ENCODE results near the gene TMEM117. TPM values are rescaled to one million over a fixed set of nuclear protein-coding genes. Genes with fewer than 3 reads are reported as not detected.

TMEM117 gene
- total RNA-seq, 1 donor from 2014 or later = 24.8 TPM

DNA sequence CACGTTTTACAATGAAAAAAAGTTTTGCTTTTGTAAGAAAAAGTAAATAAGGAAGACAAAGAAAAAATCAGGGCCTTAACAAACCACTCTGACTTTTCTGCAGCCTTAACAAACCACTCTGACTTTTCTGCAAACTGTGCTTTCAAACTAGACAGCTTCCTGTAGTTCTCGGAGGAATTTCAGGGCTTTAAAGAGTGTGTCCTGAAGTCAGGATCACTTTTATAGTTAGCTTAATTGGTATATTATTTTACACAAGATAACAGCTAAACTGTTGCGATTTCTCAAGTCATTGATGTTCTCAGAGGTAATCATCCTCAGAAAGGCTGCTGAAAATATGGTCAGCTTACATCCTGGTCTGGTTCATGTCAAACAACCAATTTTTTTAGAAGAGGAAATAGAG lies 42.2 kb downstream of the TMEM117 start:
- ATAC-seq = no peak
- no peak for DNase-seq (ENCODE audit: low spot score)
- intact Hi-C loops (cut with DNase I) = no loop called here

DNA sequence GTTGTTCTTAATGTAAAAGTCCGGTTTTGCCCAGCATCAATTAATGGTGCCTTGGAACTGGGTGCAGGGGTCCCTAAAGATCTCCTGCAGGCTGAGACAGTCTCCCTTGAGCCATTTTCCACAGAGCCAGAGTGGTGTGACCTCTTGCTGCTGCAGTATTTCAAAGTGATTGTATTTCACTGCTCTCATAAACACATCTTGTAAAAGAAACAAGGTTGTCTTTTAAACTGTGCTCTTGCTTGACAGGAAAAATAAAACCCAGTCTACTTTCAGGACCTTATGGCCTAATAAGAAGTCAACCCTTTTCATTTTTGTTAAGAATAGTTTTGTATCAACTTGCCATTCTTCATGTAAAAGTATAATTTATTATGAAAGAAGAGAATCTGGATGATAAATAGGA lies 44.7 kb downstream of the TMEM117 start:
- ATAC-seq (no peak), DNase-seq (ENCODE audit: low spot score) (no peak)
- intact Hi-C loops (cut with DNase I) = no loop called here

DNA sequence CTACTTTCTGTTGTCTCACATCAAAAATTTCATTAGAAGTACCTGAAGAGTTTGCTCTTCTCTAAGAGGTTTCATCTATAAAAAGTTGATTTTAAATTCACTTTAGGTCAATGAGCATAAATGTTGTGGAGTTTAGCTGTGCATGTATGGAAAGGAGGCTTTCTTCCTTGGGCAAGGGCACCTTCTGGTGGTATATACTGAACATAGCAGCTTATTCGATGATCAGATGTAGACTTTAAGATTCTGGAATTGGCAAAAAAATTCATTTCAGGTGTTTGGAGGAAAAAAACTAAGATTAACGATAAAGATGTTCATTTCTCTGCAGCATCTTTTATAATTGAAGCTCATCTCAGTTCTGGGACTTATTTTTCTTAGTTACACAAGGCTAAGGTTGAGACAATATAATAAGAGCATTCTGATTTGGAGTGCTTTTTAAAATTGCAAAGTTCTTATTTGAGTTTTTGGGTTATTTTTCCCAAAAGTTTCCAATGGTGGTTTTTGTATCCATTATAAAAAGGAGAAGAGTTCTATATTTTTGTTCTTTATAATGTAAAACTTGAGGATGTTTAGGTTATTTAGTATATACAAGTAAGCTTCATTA lies 46.8 kb downstream of the TMEM117 start:
- intact Hi-C loops (cut with DNase I) = no loop called here
- no peak for ATAC-seq
- DNase-seq (ENCODE audit: low spot score) = no peak

DNA sequence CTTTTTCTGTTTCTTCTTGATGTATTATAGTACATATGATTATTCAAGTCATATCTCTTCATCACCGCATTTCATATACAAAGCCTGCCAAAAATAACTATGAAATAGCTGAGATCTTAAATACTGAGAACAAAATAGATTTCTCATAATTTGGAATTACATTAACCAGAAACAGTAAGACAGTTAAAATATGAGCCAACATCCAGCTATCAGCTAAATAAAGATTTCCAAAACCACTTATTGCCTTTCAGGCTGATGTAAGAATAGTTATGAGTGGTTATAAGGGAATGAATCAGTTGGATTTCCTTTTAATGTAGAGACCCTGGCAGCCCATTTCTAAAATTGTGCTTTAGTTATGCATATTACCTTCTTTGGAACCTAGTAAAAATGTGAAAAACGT lies 47.4 kb downstream of the TMEM117 start:
- no peak for DNase-seq (ENCODE audit: low spot score)
- no peak for ATAC-seq
- intact Hi-C loops (cut with DNase I) = no loop called here

DNA sequence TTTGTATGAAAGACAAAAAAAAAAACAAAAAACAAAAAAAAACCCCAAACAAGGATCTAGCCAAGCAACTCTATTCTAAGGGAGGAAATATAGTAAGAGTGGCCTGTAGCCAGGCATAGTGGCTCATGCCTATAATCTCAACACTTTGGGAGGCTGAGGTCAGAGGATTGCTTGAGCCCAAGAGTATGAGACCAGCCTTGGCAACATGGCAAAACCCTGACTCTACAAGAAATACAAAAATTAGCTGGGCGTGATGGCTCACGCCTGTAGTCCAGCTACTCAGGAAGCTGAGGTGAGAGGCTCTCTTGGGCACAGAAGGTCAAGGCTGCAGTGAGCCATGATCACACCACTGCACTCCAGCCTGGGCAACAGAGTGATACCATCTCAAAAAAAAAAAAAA lies 47.9 kb downstream of the TMEM117 start:
- ATAC-seq (no peak), DNase-seq (ENCODE audit: low spot score) (no peak)
- intact Hi-C loops (cut with DNase I) = no loop called here

DNA sequence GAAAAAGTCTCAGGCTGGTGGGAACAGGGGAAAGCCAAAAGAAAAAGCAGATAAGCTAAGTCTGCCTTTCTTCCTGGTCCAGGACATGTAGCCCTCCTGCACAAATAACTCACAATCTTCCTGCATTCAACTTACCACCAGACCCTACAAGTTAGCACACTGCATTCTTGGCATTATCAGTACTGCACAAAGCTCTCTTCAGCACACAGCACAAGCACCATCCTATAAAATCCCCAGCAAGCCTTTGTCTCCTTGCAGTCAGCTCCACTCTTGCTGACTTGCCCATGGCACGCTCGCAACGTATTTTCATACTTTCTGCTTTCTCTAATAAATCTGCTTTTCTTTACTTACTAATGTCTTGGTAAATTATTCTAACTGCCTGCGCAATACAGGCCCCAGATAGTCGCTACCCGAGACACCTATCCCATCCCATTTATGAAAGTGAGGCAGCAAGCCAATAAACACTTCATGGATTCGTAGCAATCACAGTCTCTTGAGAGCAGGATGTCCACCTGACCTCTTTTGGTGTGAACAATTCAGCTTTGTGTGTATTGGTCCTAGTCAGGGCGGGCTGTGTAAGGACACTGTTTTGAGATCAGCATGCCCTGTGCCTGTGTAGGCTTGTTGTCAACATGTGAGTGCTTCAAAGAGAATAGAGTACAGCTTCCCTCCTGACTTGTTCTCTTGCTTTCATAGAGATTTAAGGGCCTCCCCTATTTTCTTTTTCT lies 49.0 kb downstream of the TMEM117 start:
- intact Hi-C loops (cut with DNase I) = no loop called here
- ATAC-seq (peak; percentile 98), DNase-seq (ENCODE audit: low spot score) (no peak)

DNA sequence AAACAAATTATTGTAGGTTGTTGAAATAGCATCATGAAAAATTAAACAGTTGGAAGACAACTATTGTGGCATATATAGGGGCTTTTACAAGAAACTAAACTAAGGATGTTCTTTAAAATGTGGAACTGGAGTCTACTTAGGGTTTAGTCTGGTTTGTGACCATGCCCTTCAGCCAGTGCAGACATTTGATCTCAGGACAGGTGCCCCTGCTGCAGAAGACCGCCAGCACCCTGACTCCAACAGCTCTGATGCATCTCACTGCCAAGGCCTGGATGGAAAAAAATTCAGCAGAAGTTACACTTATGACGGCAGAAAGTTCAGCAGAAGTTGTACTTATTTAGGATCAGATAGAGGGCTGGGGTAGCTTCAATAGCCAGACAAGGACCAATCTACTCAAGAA lies 51.5 kb downstream of the TMEM117 start:
- intact Hi-C loops (cut with DNase I) = no loop called here
- no peak for ATAC-seq

DNA sequence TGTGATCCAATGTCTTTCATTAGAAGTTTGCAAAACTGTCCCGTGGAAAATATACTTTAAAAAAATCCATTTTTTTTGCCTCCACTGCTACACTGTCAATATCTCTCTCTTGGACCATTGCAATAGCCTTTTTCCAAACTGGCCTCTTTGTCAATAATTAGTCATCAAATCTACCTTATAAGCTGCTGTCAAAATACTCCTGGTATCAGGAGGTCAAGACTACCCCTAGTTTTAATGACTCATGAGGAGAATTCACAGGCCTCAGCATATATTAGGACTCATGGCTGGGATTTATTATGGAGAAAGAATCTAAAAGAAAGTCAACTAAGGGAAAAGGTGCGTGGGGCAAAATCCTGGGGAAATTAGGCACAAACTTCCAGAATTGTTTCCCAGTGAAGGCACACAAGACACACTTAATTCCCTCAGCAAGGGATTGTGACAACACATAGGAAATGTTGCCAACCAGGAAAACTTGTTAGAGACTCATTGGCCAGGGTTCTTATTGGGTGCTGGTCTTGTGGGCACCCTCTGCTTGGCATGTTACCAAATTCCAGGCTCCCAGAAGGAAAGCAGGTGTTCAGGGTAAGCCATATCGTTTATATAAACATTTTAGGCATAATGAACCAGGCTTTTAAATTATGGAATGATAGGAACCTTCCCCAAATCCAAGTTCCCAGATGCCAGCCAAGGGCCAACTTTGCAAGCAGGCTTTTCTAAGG lies 56.1 kb downstream of the TMEM117 start:
- intact Hi-C loops (cut with DNase I) = no loop called here
- DNase-seq (ENCODE audit: low spot score) (no peak), ATAC-seq (no peak)

More for the DNA sequence above, 51.5 kb downstream of the TMEM117 start:
- no peak for DNase-seq (ENCODE audit: low spot score)

DNA sequence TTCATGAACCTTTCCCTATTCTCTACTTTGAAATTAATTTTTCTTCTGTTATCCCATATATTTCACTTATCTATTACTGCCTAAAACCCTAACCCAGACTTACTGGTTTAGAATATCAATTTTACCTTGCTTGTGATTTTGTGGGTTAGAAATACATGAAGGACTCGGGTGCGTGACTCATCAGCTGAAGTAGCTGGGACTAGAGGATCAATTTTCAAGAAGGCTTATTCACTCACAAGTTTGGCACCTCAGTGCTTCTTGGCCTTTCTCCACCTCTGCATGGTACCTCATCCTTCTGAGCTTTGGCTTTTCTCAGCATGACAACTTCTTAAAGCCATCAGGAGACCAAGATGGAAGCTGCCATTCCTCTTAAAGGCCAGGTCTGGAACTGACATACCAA lies 57.8 kb downstream of the TMEM117 start:
- ATAC-seq (no peak), DNase-seq (ENCODE audit: low spot score) (no peak)
- intact Hi-C loops (cut with DNase I) = no loop called here

DNA sequence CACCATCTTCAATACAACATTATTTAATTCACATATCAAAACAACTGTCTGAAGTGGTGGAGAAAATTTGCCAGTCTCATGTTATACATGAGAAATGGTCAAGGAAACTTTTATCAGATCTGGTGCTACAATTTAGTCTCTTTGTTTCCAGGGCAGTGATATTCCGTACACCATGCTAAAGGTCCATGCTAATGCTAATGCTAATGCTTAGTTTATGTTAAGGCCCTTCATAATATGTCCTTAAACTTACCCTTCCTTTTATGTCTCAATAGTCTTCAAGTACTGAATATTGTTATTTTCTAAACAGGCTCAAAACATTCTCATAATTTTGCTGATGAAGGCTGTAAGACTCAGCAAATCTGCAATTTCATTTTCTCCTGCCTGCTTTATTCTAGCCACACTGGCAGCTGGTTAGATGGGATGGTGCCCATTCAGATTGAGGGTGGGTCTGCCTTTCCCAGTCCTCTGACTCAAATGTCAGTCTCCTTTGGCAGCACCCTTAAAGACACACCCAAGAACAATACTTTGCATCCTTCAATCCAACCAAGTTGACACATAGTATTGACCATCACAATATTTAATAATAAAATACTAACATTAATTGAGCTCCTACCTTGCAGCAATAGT lies 59.8 kb downstream of the TMEM117 start:
- no peak for ATAC-seq
- intact Hi-C loops (cut with DNase I) = no loop called here
- DNase-seq (ENCODE audit: low spot score) = no peak

DNA sequence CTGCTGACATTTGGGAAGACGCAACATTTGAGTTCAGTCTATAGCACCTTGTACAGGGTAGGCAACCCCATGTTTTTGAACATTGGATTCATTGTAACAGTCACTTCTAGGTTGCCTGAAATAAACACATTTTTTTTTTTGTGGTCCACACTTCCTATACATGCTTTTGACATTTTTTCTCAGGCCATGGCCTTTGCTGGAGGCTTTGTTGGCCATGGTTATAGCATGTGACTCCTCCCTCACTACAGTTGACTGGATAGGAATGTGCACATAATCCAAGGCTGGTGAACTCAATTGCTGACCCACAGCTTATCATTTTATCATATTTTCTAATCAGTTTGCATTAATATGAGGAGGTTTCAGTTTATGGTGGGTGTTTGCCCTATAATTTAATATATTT lies 60.6 kb downstream of the TMEM117 start:
- ATAC-seq (no peak), DNase-seq (ENCODE audit: low spot score) (no peak)
- intact Hi-C loops (cut with DNase I) = no loop called here

DNA sequence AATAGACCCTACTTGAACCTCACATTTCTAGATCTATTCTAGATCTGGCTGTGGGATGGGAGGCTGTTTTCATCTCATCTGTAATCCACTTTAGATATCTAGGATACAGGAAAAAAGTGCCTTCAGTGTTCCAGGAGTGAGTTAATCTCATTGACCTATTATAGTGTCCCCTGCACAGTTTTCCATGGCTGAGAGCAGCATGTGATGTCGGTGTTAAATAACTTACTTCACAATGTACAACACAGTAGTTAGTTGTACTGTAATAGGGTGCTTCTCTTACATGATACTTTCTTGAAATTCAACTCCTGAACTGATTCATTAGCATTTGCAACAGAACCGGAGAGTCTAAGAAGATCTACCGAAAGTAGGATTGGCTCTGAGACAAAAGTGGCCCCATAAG lies 62.6 kb downstream of the TMEM117 start:
- DNase-seq (ENCODE audit: low spot score) (no peak), ATAC-seq (no peak)
- intact Hi-C loops (cut with DNase I) = no loop called here

DNA sequence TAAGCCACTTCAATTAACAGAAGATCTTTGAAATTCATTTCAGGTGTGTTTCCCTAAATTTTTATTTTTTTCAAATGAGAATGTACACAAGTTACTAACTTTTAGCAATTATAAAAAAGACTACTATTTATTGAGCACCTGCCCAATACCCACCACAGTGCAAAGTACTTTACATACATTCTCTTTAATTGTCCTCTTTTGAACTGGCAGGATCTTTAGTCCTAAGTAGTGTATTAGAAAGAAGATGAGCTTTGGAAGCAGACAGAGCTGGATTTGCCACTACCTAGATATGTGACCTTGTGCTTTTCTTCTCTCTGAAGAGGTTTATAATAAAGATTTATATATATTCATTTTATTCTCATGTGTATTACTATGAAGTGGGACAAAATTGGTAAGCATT lies 63.7 kb downstream of the TMEM117 start:
- DNase-seq (ENCODE audit: low spot score) (no peak), ATAC-seq (no peak)
- intact Hi-C loops (cut with DNase I) = no loop called here

DNA sequence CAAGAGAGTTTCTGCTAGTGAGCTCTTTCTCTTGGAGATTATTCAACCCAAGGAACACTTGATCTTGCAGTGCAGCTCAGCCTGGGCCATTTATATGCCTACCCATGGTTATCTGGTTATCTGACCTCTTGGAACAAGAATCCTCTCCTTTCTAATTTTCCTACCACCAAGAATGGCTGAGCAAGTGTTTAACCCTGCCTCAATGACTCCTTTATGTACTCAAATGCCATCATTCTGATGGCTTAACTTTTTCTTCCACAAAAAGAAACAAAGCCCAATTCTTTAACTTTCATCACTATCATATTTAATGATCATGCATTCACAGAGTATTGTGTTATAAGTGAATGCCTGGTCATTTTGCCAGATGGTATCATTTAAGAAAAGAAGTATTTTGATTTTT lies 67.8 kb downstream of the TMEM117 start:
- intact Hi-C loops (cut with DNase I) = no loop called here
- no peak for ATAC-seq

DNA sequence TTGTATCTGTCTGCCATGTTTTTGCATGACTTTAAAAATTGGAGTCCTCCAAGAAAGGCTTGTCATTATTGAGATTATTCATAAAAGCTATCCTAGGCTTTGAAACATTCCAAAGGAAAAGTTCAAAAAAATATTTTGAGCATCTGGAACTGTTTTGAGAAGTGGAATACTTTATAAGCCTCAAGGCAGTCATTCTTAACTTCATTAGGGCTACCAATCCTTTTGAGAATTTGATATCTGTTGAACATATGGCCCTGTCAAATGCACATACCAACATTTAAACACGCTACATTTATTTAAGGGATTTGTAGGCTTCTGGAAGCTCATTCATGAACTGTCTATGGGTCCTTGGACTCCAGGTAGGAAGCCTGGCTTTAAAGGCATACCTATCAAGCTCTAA lies 77.0 kb downstream of the TMEM117 start:
- intact Hi-C loops (cut with DNase I) = no loop called here
- ATAC-seq (no peak), DNase-seq (ENCODE audit: low spot score) (no peak)

More for the DNA sequence above, 67.8 kb downstream of the TMEM117 start:
- DNase-seq (ENCODE audit: low spot score) = no peak

DNA sequence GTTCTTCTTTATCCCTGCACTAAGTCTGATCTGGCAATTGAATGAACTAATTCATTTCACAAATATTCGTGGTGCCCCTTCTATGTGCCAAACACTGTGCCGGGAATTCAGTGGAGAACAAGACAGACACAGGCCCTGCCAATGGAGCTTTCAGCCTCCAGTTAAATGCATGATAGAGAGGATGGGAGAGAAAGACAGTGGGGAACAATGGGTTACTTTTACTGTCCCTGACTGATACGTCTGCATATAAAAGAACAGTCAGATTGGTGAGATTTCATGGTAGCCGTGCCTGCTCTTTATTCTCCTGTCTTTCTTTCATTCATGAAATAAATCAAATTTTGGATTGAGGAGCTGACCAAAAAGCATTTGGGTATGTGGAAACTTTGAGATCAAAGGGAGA lies 78.5 kb downstream of the TMEM117 start:
- intact Hi-C loops (cut with DNase I) = no loop called here
- DNase-seq (ENCODE audit: low spot score) (no peak), ATAC-seq (no peak)

DNA sequence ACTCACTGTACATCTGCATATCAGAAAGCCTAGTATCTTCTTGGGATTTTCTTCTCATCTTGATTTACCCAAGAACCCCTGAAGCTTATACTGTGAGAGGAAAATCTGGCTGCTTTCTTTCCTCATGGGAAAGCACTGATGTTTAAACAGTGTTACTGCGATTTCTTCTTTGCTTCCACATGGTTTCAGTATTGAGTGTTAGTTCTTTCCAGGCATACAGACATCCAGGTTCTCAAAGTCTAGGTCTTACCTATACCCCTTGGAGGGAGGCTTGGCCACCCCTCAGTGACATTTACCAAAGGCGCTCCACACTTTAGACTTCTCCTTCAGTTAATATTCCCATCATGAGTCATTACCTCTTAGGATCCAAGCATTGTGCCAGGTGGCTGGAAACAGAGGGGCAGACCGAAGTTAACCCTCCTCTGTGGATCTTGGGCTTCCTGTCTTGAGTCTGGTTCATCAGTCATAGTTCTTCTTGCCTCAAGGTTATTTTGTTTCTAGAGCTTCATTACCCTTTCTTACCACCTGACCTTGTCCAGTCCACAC lies 79.1 kb downstream of the TMEM117 start:
- ATAC-seq (no peak), DNase-seq (ENCODE audit: low spot score) (no peak)
- intact Hi-C loops (cut with DNase I) = no loop called here

DNA sequence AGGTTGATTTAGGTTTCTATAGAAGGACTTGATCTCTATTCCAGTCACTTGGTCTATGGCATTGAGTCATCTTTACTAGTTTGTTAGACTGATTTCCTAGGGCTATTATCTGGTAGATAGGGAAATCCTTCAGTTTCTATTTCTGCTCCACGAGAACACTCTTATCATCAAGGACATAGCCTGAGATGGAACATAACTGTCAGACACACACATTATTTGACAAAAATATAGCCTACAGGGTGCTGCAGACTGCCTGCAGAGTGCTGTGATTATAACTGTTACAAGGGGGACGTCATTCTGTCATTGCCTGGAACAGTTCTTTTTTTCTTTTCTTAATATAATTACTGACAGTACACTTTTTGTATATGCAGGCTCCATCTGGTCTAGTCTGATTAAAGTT lies 82.0 kb downstream of the TMEM117 start:
- ATAC-seq = no peak
- DNase-seq (ENCODE audit: low spot score) = no peak
- intact Hi-C loops (cut with DNase I) = no loop called here

DNA sequence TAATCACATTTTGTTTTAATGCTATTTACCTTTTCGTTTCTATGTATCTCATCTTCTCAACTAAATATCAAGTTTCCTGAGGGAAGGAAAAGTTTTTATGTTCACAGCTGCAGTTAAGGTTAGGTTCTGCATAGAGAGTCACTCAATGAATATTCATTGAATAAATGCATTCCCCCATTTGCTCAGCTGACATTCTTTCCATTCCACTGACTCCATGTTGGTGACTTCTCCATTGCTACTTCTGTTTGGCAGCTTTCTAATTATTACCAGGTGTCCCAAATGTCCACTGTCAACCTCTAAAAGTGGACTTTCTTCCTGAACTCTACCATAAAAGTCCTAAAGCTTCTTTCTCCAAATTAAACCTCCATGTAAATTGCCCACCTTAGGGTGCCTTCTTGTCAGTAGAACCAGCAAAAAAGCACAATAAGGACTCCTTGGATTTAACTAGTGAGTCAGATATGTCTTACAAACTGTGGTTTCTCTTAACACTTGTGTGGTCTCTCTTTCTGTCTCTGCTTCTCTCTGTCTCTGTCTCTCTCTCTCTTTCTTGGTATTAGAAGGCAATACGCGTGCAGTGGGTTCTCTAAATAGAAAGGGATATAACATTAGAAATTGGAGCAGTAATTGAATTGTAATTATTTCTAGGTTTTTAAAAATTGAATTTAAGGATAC lies 85.9 kb downstream of the TMEM117 start:
- intact Hi-C loops (cut with DNase I) = no loop called here
- DNase-seq (ENCODE audit: low spot score) (no peak), ATAC-seq (no peak)
